HG03558 (cell line): ENCODE results near the gene SUOX.

ENCODE experiments used
- ATAC-seq: cut with Tn5 transposase; IDR thresholded peaks from one replicate; pipeline ENCODE4 v1.9.1; 2021; ENCODE audit warnings: moderate number of reproducible peaks; ENCODE audit not compliant: unreplicated experiment; ENCODE audit errors: extremely low read depth

SUOX gene

GRCh38 chr12:56053407-56053893, 56.4 kb downstream of the SUOX start:
- ATAC-seq: no peak
